ENCODE measurements around the gene FAM174C. TPM values are rescaled to one million over a fixed set of nuclear protein-coding genes. Genes with fewer than 3 reads are reported as not detected.

FAM174C gene
- total RNA-seq (2022) = 71.0 and 85.2 TPM in 2 replicates
- percentile 61 among the genes with signal in this experiment for Bru-seq, nascent RNA
- percentile 74 among the genes with signal in this experiment for BruChase-seq, experiment 1, labeled RNA remaining after a 6-hour chase
- BruChase-seq, experiment 2, labeled RNA remaining after a 2-hour chase = percentile 64 among the genes with signal in this experiment
- long read RNA-seq, transcript C19orf24-202 (3 exons, 668 nt) = minor isoform, 21 of 115 reads
- long read RNA-seq, transcript C19orf24-203 (2 exons, 1,675 nt) = minor isoform, 5 of 115 reads
- long read RNA-seq, transcript C19orf24-201 (3 exons, 983 nt) = major isoform, 81 of 115 reads
- long read RNA-seq, partial matches to known transcripts = 6 of 115 reads
- long read RNA-seq, other reads (novel, unspliced or antisense) = 0 of 115 reads

- BruUV-seq (replicated peaks) = TSS peak; percentile 34
- intact Hi-C loops (cut with micrococcal nuclease) = loop anchor here (5.0 to 10.0 kb wide), 2 partner anchors 109 to 237 kb away; partner anchors contain the start of genes ADAMTSL5 and NDUFS7
- peaks cover 19% of the 10 kb centered on the region for H3K4me1 Mint-ChIP-seq (ENCODE audit: insufficient read depth, unreplicated experiment)
- peak; percentile 98 for DNase-seq (ENCODE audit: unreplicated experiment)
- no peaks in the 10 kb centered on the region for H3K9me3 Mint-ChIP-seq (ENCODE audit: unreplicated experiment)
- ChIA-PET POLR2A (interaction anchor here (0.6 to 1.9 kb wide), 24 partner anchors 9 to 784 kb away, joined by 3 to 21 read pairs (median 4); partner anchors contain the start of gene ATP5F1D), CTCF (no interaction called here)
- TF ChIP-seq CTCF (IDR thresholded peaks at IDR 0.05; ENCODE audit: unreplicated experiment) = no peak
- H3K4me3 Mint-ChIP-seq (ENCODE audit: unreplicated experiment) = peak within 1 kb of the TSS; percentile 77
- H3K36me3 Mint-ChIP-seq (ENCODE audit: insufficient read depth, unreplicated experiment) = peaks cover 74% of the 10 kb centered on the region
- no peaks in the 10 kb centered on the region for H3K27me3 Mint-ChIP-seq (ENCODE audit: insufficient read depth, unreplicated experiment)
- peak within 1 kb of the TSS; percentile 88 for H3K27ac Mint-ChIP-seq (ENCODE audit: low read depth, unreplicated experiment)
These were observed at the start of gene FAM174C for GRCh38 chr19:1275260-1275975. Gene FAM174C (plus strand): TSS chr19:1275530. CDS start chr19:1275550, 20 bp downstream.

- intact Hi-C loops (cut with micrococcal nuclease) = no loop called here
- Mint-ChIP-seq H3K27me3 (ENCODE audit: insufficient read depth, unreplicated experiment) (no peaks in the 10 kb centered on the region), H3K9me3 (ENCODE audit: unreplicated experiment) (no peaks in the 10 kb centered on the region), H3K36me3 (ENCODE audit: insufficient read depth, unreplicated experiment) (peaks cover 8% of the 10 kb centered on the region), H3K27ac (ENCODE audit: low read depth, unreplicated experiment) (no peak overlapping the region), H3K4me1 (ENCODE audit: insufficient read depth, unreplicated experiment) (no peaks in the 10 kb centered on the region), H3K4me3 (ENCODE audit: unreplicated experiment) (no peak overlapping the region)
- ChIA-PET POLR2A (interaction anchor here (0.8 to 1.4 kb wide), 2 partner anchors 10 to 71 kb away, joined by 4 to 7 read pairs; no protein-coding TSS in a partner anchor), CTCF (interaction anchor here (1.4 kb wide), 1 partner anchor 18 kb away, joined by 7 read pairs; no protein-coding TSS in a partner anchor)
- no TSS peak for BruUV-seq (replicated peaks)
- no peak for DNase-seq (ENCODE audit: unreplicated experiment)
- TF ChIP-seq CTCF (IDR thresholded peaks at IDR 0.05; ENCODE audit: unreplicated experiment) = no peak
These were observed 49.2 kb upstream of the FAM174C start for GRCh38 chr19:1226227-1226518.

- H3K9me3 Mint-ChIP-seq (ENCODE audit: unreplicated experiment) = no peaks in the 10 kb centered on the region
These were observed 48.6 kb upstream of the FAM174C start for GRCh38 chr19:1226522-1227303.

More at GRCh38 chr19:1226522-1227303, 48.6 kb upstream of the FAM174C start:
- ChIA-PET CTCF (no interaction called here), POLR2A (interaction anchor here (0.7 to 1.4 kb wide), 2 partner anchors 10 to 1200 kb away, joined by 3 to 7 read pairs; no protein-coding TSS in a partner anchor)
- BruUV-seq (replicated peaks) = no TSS peak
- no peak for TF ChIP-seq CTCF (IDR thresholded peaks at IDR 0.05; ENCODE audit: unreplicated experiment)
- peaks cover 4% of the 10 kb centered on the region for H3K4me1 Mint-ChIP-seq (ENCODE audit: insufficient read depth, unreplicated experiment)
- H3K27me3 Mint-ChIP-seq (ENCODE audit: insufficient read depth, unreplicated experiment) = no peaks in the 10 kb centered on the region
- no peak overlapping the region for H3K27ac Mint-ChIP-seq (ENCODE audit: low read depth, unreplicated experiment)
- peaks cover 6% of the 10 kb centered on the region for H3K36me3 Mint-ChIP-seq (ENCODE audit: insufficient read depth, unreplicated experiment)
- no peak overlapping the region for H3K4me3 Mint-ChIP-seq (ENCODE audit: unreplicated experiment)
- intact Hi-C loops (cut with micrococcal nuclease) = no loop called here
- DNase-seq (ENCODE audit: unreplicated experiment) = no peak
